ENCODE results near the gene BTBD9. TPM values are rescaled to one million over a fixed set of nuclear protein-coding genes. Genes with fewer than 3 reads are reported as not detected.
"Not testable (repeated sequence)": the region's sequence is repeated elsewhere in the genome, so short reads cannot be mapped to it uniquely, and the experiment has no call there.

The BTBD9 gene
- polyA plus RNA-seq, 4 donors: 5.1 to 10.2 (median 6.7) TPM

DNA sequence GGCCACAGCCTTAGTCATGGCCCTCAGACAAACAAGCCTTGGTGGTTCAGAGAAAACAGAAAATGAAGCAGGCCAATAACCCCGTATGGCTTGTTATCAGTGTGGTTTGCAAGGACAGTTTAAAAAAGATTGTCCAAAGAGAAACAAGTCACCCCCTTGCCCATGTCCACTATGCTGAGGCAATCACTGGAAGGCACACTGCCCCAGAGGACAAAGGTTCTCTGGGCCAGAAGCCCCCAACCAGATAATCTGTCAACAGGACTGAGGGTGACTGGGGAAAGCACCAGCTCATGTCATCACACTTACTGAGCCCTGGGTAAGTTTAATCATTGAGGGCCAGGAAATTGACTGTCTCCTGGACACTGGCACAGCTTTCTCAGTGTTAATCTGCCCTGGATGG lies 20.4 kb downstream of the BTBD9 start:
- WGBS, 3 donors: 60 to 86% (median 65%) methylated on average over 1 of the region's 1 CpG
- not testable (repeated sequence) for H3K36me3 ChIP-seq (ENCODE audit: control insufficient read depth in 3 of 3, insufficient read depth in 2 of 3, low read depth in 1 of 3, low read length in 3 of 3); H3K27me3 ChIP-seq (ENCODE audit: control insufficient read depth in 3 of 3, insufficient read depth in 3 of 3, low read length in 3 of 3); FAIRE-seq; H3K4me1 ChIP-seq (ENCODE audit: control insufficient read depth in 3 of 3, insufficient read depth in 2 of 3, low read depth in 1 of 3, low read length in 2 of 3); H3K4me3 ChIP-seq (ENCODE audit: low read depth in 1 of 3, low read length in 3 of 3); H3K9me3 ChIP-seq (ENCODE audit: control insufficient read depth in 2 of 2, insufficient read depth in 1 of 2, low read depth in 1 of 2, low read length in 1 of 2)
- peak in 1 of 2 donors; percentile 18 for DNase-seq
- H3K27ac ChIP-seq (ENCODE audit: low read depth in 1 of 3, low read length in 2 of 3): peak overlapping the region in 1 of 3 donors; percentile 17

DNA sequence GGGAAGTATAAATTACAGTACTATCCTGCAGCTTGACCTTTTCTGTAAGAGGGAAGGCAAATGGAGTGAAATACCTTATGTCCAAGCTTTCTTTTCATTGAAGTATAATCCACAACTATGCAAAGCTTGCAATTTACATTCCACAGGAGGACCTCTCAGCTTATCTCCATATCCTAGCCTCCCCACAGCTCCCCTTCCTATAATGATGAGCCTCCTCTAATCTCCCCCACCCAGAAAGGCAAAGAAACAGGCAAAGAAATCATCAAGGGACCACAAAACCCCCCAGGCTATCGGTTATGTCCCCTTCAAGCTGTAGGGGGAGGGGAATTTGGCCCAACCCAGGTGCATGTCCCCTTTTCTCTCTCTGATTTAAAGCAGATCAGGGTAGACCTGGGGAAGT lies 21.4 kb downstream of the BTBD9 start:
- H3K4me3 ChIP-seq (ENCODE audit: low read depth in 1 of 3, low read length in 3 of 3); H3K9me3 ChIP-seq (ENCODE audit: control insufficient read depth in 2 of 2, insufficient read depth in 1 of 2, low read depth in 1 of 2, low read length in 1 of 2); H3K36me3 ChIP-seq (ENCODE audit: control insufficient read depth in 3 of 3, insufficient read depth in 2 of 3, low read depth in 1 of 3, low read length in 3 of 3); H3K27me3 ChIP-seq (ENCODE audit: control insufficient read depth in 3 of 3, insufficient read depth in 3 of 3, low read length in 3 of 3); H3K27ac ChIP-seq (ENCODE audit: low read depth in 1 of 3, low read length in 2 of 3); H3K4me1 ChIP-seq (ENCODE audit: control insufficient read depth in 3 of 3, insufficient read depth in 2 of 3, low read depth in 1 of 3, low read length in 2 of 3); FAIRE-seq; DNase-seq: not testable (repeated sequence)
- WGBS, 3 donors: 92 to 100% (median 96%) methylated on average over 1 of the region's 1 CpG

GRCh38 chr6:38617856-38618255 lies 21.9 kb downstream of the BTBD9 start:
- no peaks in the 10 kb centered on the region for H3K9me3 ChIP-seq (ENCODE audit: control insufficient read depth in 2 of 2, insufficient read depth in 1 of 2, low read depth in 1 of 2, low read length in 1 of 2)
- H3K27ac ChIP-seq (ENCODE audit: low read depth in 1 of 3, low read length in 2 of 3): no peak overlapping the region
- peaks cover 0 to 2% (median 0%) of the 10 kb centered on the region in 3 donors for H3K4me1 ChIP-seq (ENCODE audit: control insufficient read depth in 3 of 3, insufficient read depth in 2 of 3, low read depth in 1 of 3, low read length in 2 of 3)
- 88 to 97% (median 93%) methylated on average over 8 of the region's 8 CpGs for WGBS, 3 donors
- H3K36me3 ChIP-seq (ENCODE audit: control insufficient read depth in 3 of 3, insufficient read depth in 2 of 3, low read depth in 1 of 3, low read length in 3 of 3): no peaks in the 10 kb centered on the region
- H3K27me3 ChIP-seq (ENCODE audit: control insufficient read depth in 3 of 3, insufficient read depth in 3 of 3, low read length in 3 of 3): no peaks in the 10 kb centered on the region
- H3K4me3 ChIP-seq (ENCODE audit: low read depth in 1 of 3, low read length in 3 of 3): no peak overlapping the region
- no peak for DNase-seq
- no peak for FAIRE-seq

GRCh38 chr6:38612143-38612965 lies 27.4 kb downstream of the BTBD9 start:
- DNase-seq: no peak
- H3K4me3 ChIP-seq (ENCODE audit: low read depth in 1 of 3, low read length in 3 of 3): no peak overlapping the region
- no peaks in the 10 kb centered on the region for H3K4me1 ChIP-seq (ENCODE audit: control insufficient read depth in 3 of 3, insufficient read depth in 2 of 3, low read depth in 1 of 3, low read length in 2 of 3)
- no peaks in the 10 kb centered on the region for H3K27me3 ChIP-seq (ENCODE audit: control insufficient read depth in 3 of 3, insufficient read depth in 3 of 3, low read length in 3 of 3)
- FAIRE-seq: no peak
- no peak overlapping the region for H3K27ac ChIP-seq (ENCODE audit: low read depth in 1 of 3, low read length in 2 of 3)
- 87 to 97% (median 95%) methylated on average over 1 of the region's 1 CpG for WGBS, 3 donors
- no peaks in the 10 kb centered on the region for H3K36me3 ChIP-seq (ENCODE audit: control insufficient read depth in 3 of 3, insufficient read depth in 2 of 3, low read depth in 1 of 3, low read length in 3 of 3)
- H3K9me3 ChIP-seq (ENCODE audit: control insufficient read depth in 2 of 2, insufficient read depth in 1 of 2, low read depth in 1 of 2, low read length in 1 of 2): no peaks in the 10 kb centered on the region

GRCh38 chr6:38610050-38610625 lies 29.6 kb downstream of the BTBD9 start:
- 19 to 65% (median 31%) methylated on average over 6 of the region's 6 CpGs for WGBS, 3 donors
- Histone ChIP-seq H3K27me3 (ENCODE audit: control insufficient read depth in 3 of 3, insufficient read depth in 3 of 3, low read length in 3 of 3) (no peaks in the 10 kb centered on the region), H3K9me3 (ENCODE audit: control insufficient read depth in 2 of 2, insufficient read depth in 1 of 2, low read depth in 1 of 2, low read length in 1 of 2) (no peaks in the 10 kb centered on the region), H3K36me3 (ENCODE audit: control insufficient read depth in 3 of 3, insufficient read depth in 2 of 3, low read depth in 1 of 3, low read length in 3 of 3) (no peaks in the 10 kb centered on the region), H3K4me3 (ENCODE audit: low read depth in 1 of 3, low read length in 3 of 3) (no peak overlapping the region), H3K27ac (ENCODE audit: low read depth in 1 of 3, low read length in 2 of 3) (no peak overlapping the region), H3K4me1 (ENCODE audit: control insufficient read depth in 3 of 3, insufficient read depth in 2 of 3, low read depth in 1 of 3, low read length in 2 of 3) (no peaks in the 10 kb centered on the region)
- no peak for DNase-seq
- FAIRE-seq: peak; percentile 26

- 77 to 90% (median 86%) methylated on average over 2 of the region's 2 CpGs for WGBS, 3 donors
- FAIRE-seq (no peak), DNase-seq (no peak)
- H3K27me3 ChIP-seq (ENCODE audit: control insufficient read depth in 3 of 3, insufficient read depth in 3 of 3, low read length in 3 of 3): no peaks in the 10 kb centered on the region
- no peak overlapping the region for H3K27ac ChIP-seq (ENCODE audit: low read depth in 1 of 3, low read length in 2 of 3)
- no peaks in the 10 kb centered on the region for H3K9me3 ChIP-seq (ENCODE audit: control insufficient read depth in 2 of 2, insufficient read depth in 1 of 2, low read depth in 1 of 2, low read length in 1 of 2)
- no peaks in the 10 kb centered on the region for H3K36me3 ChIP-seq (ENCODE audit: control insufficient read depth in 3 of 3, insufficient read depth in 2 of 3, low read depth in 1 of 3, low read length in 3 of 3)
- peaks cover 3 to 8% (median 5%) of the 10 kb centered on the region in 3 donors for H3K4me1 ChIP-seq (ENCODE audit: control insufficient read depth in 3 of 3, insufficient read depth in 2 of 3, low read depth in 1 of 3, low read length in 2 of 3)
- no peak overlapping the region for H3K4me3 ChIP-seq (ENCODE audit: low read depth in 1 of 3, low read length in 3 of 3)
Measured at GRCh38 chr6:38604700-38605099, 35.0 kb downstream of the BTBD9 start.

GRCh38 chr6:38603966-38604365 lies 35.8 kb downstream of the BTBD9 start:
- Histone ChIP-seq H3K9me3 (ENCODE audit: control insufficient read depth in 2 of 2, insufficient read depth in 1 of 2, low read depth in 1 of 2, low read length in 1 of 2) (no peaks in the 10 kb centered on the region), H3K27me3 (ENCODE audit: control insufficient read depth in 3 of 3, insufficient read depth in 3 of 3, low read length in 3 of 3) (no peaks in the 10 kb centered on the region), H3K36me3 (ENCODE audit: control insufficient read depth in 3 of 3, insufficient read depth in 2 of 3, low read depth in 1 of 3, low read length in 3 of 3) (no peaks in the 10 kb centered on the region), H3K4me3 (ENCODE audit: low read depth in 1 of 3, low read length in 3 of 3) (no peak overlapping the region), H3K4me1 (ENCODE audit: control insufficient read depth in 3 of 3, insufficient read depth in 2 of 3, low read depth in 1 of 3, low read length in 2 of 3) (peaks cover 3 to 12% (median 5%) of the 10 kb centered on the region in 3 donors), H3K27ac (ENCODE audit: low read depth in 1 of 3, low read length in 2 of 3) (no peak overlapping the region)
- DNase-seq: peak in 1 of 2 donors; percentile 25
- WGBS, 3 donors: 69 to 71% (median 70%) methylated on average over 3 of the region's 3 CpGs
- FAIRE-seq: no peak

DNA sequence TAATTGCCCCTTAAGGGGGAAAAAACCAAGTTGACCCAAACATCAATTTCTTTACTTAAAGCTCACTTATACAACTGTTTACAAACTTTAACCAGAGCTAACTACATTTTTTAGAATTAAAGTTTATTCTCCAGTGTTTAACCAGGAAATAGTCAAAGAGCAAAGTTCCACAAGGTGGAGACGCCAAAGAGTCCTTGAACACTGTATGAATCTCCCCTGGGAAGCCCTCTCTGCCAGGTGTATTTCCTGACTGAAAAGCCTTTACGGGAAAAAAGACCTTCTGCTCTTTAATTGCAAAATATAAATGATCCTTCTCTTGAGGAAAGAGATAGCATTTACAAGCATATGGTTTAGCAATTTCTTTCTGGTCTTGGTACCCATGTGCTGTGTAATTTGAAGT lies 36.2 kb downstream of the BTBD9 start:
- H3K36me3 ChIP-seq (ENCODE audit: control insufficient read depth in 3 of 3, insufficient read depth in 2 of 3, low read depth in 1 of 3, low read length in 3 of 3): no peaks in the 10 kb centered on the region
- 11 to 39% (median 31%) methylated on average over 2 of the region's 2 CpGs for WGBS, 3 donors
- H3K4me3 ChIP-seq (ENCODE audit: low read depth in 1 of 3, low read length in 3 of 3): no peak overlapping the region
- no peak for FAIRE-seq
- no peaks in the 10 kb centered on the region for H3K27me3 ChIP-seq (ENCODE audit: control insufficient read depth in 3 of 3, insufficient read depth in 3 of 3, low read length in 3 of 3)
- peaks cover 3 to 12% (median 5%) of the 10 kb centered on the region in 3 donors for H3K4me1 ChIP-seq (ENCODE audit: control insufficient read depth in 3 of 3, insufficient read depth in 2 of 3, low read depth in 1 of 3, low read length in 2 of 3)
- peak; percentile 38 to 44 for DNase-seq
- H3K9me3 ChIP-seq (ENCODE audit: control insufficient read depth in 2 of 2, insufficient read depth in 1 of 2, low read depth in 1 of 2, low read length in 1 of 2): no peaks in the 10 kb centered on the region
- H3K27ac ChIP-seq (ENCODE audit: low read depth in 1 of 3, low read length in 2 of 3): peak overlapping the region in 2 of 3 donors; percentile 3 to 12

All from small intestine (tissue), 7 donors.